Activated CD4-positive, alpha-beta T cell treated with anti-CD3 and anti-CD28 coated beads for 24 hours (primary cell): ENCODE data around the gene LRRC4C.

Experiments
- DNase-seq, 2 donors: peaks; one replicate each; pipeline ENCODE4 v3.0.0-alpha.2; 2020; ENCODE audit warnings: low read depth in 2 of 2

The LRRC4C gene

GRCh38 chr11:41116970-41117369 lies 342.5 kb downstream of the LRRC4C start:
- no peak for DNase-seq

- no peak for DNase-seq
These were observed 344.4 kb downstream of the LRRC4C start for GRCh38 chr11:41115066-41115465.

- no peak for DNase-seq
These were observed 346.3 kb downstream of the LRRC4C start for GRCh38 chr11:41113160-41113559.

- DNase-seq: no peak
These were observed 348.9 kb downstream of the LRRC4C start for GRCh38 chr11:41110527-41110926.

GRCh38 chr11:41102471-41102870 lies 357.0 kb downstream of the LRRC4C start:
- DNase-seq: no peak

- no peak for DNase-seq
These were observed 359.8 kb downstream of the LRRC4C start for GRCh38 chr11:41099654-41100053.

GRCh38 chr11:41085123-41085522 lies 374.3 kb downstream of the LRRC4C start:
- no peak for DNase-seq

- no peak for DNase-seq
These were observed 377.6 kb downstream of the LRRC4C start for GRCh38 chr11:41081756-41082285.

GRCh38 chr11:41074318-41074717 lies 385.1 kb downstream of the LRRC4C start:
- DNase-seq: no peak

- DNase-seq: no peak
These were observed 394.0 kb downstream of the LRRC4C start for GRCh38 chr11:41065432-41065831.

GRCh38 chr11:41058138-41058537 lies 401.3 kb downstream of the LRRC4C start:
- no peak for DNase-seq

- no peak for DNase-seq
These were observed 402.4 kb downstream of the LRRC4C start for GRCh38 chr11:41056892-41057569.

- DNase-seq: no peak
These were observed 405.6 kb downstream of the LRRC4C start for GRCh38 chr11:41053894-41054293.

GRCh38 chr11:41051919-41052635 lies 407.4 kb downstream of the LRRC4C start:
- DNase-seq: no peak

- DNase-seq: no peak
These were observed 408.7 kb downstream of the LRRC4C start for GRCh38 chr11:41050791-41051190.

- no peak for DNase-seq
These were observed 412.2 kb downstream of the LRRC4C start for GRCh38 chr11:41047229-41047628.

- no peak for DNase-seq
These were observed 414.2 kb downstream of the LRRC4C start for GRCh38 chr11:41045266-41045665.

GRCh38 chr11:41044747-41045146 lies 414.7 kb downstream of the LRRC4C start:
- DNase-seq: no peak

- no peak for DNase-seq
These were observed 416.8 kb downstream of the LRRC4C start for GRCh38 chr11:41042688-41043087.

GRCh38 chr11:41040474-41040873 lies 419.0 kb downstream of the LRRC4C start:
- DNase-seq: no peak

- no peak for DNase-seq
These were observed 419.9 kb downstream of the LRRC4C start for GRCh38 chr11:41039592-41039991.

- no peak for DNase-seq
These were observed 427.8 kb downstream of the LRRC4C start for GRCh38 chr11:41031551-41032060.

GRCh38 chr11:41020259-41020658 lies 439.2 kb downstream of the LRRC4C start:
- no peak for DNase-seq
